Coronary artery (tissue), 2 donors: ENCODE data around the gene KRTAP3-2.
"Not testable (repeated sequence)": the region's sequence is repeated elsewhere in the genome, so short reads cannot be mapped to it uniquely, and the experiment has no call there.

Source experiments
- DNase-seq: peaks from one replicate; pipeline ENCODE4 v3.0.0-alpha.2; 2017; ENCODE audit warnings: low spot score
- H3K27ac ChIP-seq, 2 donors: fragments of 200-600 bp; sonication (generic); one replicate each; pipeline ENCODE4 v1.5.1; 2016 to 2019
- H3K4me3 ChIP-seq: fragments of 200-600 bp; sonication (generic); 2 replicates; pipeline ENCODE4 v1.5.1; 2016; ENCODE audit warnings: mild to moderate bottlenecking, moderate library complexity
- TF ChIP-seq, protein P1 (sequence below): fragments of 200-600 bp; sonication (generic); IDR thresholded peaks from one replicate; pipeline ENCODE4 v1.5.1; 2019; ENCODE audit warnings: antibody characterized with exemption

Gene KRTAP3-2

DNA sequence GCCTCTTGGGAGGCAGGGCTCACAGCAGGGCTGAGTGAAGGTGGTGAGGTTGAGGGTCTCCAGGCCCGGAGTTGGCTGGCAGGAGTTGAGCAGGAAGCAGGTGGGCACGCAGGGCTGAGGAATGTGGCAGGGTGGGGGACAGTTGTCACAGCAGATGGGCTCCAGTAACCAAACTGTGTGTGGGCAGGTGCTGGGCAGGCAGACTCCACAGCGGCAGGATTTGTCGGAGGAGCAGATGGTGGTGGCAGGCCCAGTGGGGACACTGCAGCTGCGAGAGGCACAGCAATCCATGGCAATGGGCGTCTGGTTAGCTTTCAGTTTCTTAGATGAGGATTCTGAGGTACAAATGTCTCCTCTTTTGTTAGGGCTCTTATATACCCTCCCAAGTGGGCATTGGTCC, at the start of gene KRTAP3-2:
TSS of gene KRTAP3-2 (minus strand) at position 344 of the 400 bp plus-strand sequence. CDS start at position 291, 53 bp downstream.
- not testable (repeated sequence) for DNase-seq, H3K4me3 ChIP-seq, H3K27ac ChIP-seq

DNA sequence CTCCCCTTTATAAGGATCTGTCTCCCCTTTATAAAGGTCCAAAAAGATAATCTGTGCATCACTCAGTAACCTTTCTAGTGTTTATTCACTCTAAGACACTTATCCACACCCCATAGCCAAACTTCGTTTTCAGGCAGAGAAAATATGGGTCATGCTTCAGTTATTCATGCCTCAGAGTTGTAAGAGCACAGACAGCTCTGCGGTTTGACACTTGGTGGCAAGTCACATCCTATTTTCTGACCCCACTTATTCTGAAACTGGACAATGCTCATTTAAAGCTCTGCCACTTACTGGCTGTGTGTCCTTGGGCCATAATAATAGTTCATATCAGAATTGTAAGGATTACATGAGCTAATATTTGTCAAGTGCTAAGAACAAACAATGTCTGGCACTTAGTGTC, 49.4 kb upstream of the KRTAP3-2 start:
- TF ChIP-seq, protein P1, sequence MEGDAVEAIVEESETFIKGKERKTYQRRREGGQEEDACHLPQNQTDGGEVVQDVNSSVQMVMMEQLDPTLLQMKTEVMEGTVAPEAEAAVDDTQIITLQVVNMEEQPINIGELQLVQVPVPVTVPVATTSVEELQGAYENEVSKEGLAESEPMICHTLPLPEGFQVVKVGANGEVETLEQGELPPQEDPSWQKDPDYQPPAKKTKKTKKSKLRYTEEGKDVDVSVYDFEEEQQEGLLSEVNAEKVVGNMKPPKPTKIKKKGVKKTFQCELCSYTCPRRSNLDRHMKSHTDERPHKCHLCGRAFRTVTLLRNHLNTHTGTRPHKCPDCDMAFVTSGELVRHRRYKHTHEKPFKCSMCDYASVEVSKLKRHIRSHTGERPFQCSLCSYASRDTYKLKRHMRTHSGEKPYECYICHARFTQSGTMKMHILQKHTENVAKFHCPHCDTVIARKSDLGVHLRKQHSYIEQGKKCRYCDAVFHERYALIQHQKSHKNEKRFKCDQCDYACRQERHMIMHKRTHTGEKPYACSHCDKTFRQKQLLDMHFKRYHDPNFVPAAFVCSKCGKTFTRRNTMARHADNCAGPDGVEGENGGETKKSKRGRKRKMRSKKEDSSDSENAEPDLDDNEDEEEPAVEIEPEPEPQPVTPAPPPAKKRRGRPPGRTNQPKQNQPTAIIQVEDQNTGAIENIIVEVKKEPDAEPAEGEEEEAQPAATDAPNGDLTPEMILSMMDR, result no peak

DNA sequence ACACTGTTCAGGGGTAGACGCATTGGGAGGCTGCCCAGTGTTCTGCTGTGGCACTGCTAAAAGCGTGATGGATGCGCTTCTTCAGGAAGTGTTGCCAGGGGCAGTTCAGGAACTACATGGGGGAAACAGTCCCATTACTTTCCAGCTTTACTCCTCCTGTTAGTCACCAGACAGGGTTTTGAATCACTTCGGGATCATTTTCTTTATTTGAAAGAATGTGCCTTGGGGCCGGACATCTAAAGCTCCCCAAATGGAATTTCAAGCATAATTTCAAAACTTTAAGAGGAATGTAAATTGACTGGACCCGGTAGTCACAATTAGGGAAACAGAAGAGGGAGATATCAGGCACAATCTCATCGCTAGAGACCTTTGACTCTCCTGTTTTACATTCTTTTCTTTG, 48.7 kb upstream of the KRTAP3-2 start:
- no peak overlapping the region for H3K4me3 ChIP-seq
- H3K27ac ChIP-seq, result no peak overlapping the region
- TF ChIP-seq, protein P1, result no peak
- DNase-seq, result no peak

More for the DNA sequence above, 49.4 kb upstream of the KRTAP3-2 start:
- H3K4me3 ChIP-seq, result no peak overlapping the region
- H3K27ac ChIP-seq, result no peak overlapping the region
- no peak for DNase-seq

DNA sequence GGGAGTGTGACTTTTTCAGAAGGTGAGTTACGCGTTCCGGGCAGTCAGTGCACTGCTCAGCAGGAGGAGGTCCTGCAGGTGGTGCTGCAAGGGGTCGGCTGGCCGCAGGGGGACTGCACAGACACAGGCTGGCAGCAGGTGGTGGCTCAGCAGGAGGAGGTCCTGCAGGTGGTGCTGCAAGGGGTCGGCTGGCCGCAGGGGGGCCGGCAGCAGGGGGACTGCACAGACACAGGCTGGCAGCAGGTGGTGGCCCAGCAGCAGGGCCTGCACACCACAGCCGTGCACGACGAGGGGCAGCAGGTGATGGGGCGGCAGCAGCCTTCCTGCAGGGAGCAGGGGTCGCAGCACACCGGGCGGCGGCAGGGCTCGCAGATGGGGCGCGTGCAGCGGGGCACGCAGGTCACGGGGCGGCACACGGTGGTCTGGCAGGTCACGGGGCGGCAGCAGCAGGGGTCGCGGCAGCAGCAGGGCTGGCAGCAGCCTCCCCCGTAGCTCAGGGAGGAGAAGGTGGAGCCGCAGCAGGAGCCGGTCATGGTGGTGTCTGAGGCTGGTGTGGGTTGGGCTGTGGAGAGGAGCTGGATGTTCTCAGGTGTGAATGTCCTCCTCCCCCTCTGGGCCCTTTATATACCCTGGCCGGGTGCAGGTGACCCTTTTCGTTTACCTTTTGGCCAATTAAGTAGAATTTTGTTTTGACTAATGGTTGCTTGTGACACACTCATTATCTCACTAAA, 47.2 kb upstream of the KRTAP3-2 start, which contains the start of gene KRTAP2-1:
TSS of gene KRTAP2-1 (minus strand) at position 582 of the 731 bp plus-strand sequence. CDS start at position 533, 49 bp downstream.
- not testable (repeated sequence) for H3K27ac ChIP-seq, H3K4me3 ChIP-seq, DNase-seq

DNA sequence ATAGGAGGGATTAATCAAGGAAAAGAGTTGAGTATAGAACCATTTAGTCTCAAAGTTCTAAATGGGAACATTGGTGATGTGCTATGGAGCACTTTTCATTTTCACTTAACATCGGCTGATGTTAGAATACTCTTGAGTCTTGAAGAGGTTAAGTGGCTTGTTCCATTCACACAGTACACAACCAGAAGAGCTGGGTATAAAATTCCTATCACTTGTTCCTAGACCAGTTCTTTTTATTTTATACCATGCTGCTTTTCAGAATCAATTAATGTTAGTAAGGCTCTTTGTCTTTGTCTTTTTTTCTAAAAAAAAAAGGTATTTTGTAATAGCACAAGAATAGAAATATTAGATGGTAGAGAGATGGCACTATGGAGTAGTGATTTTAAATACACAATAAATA, 43.2 kb upstream of the KRTAP3-2 start:
- DNase-seq, result no peak
- no peak overlapping the region for H3K27ac ChIP-seq
- TF ChIP-seq, protein P1, result no peak
- H3K4me3 ChIP-seq, result no peak overlapping the region

DNA sequence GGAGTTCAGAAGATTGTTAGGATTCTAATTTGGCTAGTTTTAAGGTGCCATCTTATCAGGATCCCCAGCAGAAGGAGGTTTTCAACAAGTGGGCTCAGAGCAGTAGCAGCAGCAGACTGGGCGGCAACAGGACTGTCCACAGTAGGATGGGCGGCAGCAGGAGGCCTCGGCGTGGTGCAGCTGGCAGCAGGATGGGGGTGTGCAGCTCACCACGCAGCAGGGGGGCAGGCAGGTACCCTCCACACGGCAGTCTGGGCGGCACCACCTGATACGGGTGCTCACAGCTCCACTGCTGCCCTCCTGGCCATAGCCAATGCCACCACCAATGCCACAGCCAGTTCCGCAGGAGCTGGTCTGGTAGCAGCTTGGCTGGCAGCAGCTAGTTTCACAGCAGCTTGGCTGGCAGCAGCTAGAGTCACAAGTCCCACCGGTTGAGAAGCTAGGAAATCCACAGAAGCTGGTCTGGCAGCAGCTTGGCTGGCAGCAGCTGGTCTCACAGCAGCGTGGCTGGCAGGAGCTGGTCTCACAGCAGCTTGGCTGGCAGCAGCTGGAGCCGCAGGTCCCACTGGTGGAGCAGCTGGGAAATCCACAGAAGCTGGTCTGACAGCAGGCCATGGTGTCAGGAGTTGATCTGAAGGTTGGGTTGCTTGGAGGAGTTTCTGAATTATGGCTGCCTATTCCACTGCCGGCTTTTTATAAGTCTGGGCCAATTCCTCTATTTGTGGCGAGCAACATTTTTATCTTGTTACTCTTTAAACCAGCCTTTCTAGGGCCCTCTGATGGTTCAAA, 41.3 kb upstream of the KRTAP3-2 start, which contains the start of gene KRTAP1-1:
TSS of gene KRTAP1-1 (minus strand) at position 668 of the 789 bp plus-strand sequence. CDS start at position 615, 53 bp downstream.
- not testable (repeated sequence) for H3K4me3 ChIP-seq, DNase-seq, H3K27ac ChIP-seq

DNA sequence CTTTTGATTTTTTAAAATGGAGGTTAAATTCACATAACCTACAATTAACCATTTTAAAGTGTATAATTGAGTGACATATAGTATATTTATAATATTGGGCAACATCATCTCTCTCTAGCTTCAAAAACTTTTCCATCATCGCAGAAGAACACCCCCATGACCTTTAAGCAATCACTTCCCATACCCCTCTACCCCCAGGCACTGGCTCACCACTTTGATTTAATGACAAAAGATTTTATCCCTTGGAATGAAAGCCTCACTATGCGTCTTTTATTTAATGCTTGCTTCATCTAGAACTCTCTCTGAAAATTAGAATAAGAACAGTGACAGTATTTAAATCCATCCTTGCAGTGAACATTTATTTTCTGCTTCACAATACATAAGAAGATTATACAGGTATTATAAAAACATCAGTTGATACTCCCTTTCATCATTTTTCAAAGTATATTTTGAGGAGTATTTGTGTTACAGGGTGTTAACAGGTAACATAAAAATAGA, 38.2 kb upstream of the KRTAP3-2 start:
- TF ChIP-seq, protein P1, result no peak
- no peak for DNase-seq
- no peak overlapping the region for H3K27ac ChIP-seq
- no peak overlapping the region for H3K4me3 ChIP-seq

DNA sequence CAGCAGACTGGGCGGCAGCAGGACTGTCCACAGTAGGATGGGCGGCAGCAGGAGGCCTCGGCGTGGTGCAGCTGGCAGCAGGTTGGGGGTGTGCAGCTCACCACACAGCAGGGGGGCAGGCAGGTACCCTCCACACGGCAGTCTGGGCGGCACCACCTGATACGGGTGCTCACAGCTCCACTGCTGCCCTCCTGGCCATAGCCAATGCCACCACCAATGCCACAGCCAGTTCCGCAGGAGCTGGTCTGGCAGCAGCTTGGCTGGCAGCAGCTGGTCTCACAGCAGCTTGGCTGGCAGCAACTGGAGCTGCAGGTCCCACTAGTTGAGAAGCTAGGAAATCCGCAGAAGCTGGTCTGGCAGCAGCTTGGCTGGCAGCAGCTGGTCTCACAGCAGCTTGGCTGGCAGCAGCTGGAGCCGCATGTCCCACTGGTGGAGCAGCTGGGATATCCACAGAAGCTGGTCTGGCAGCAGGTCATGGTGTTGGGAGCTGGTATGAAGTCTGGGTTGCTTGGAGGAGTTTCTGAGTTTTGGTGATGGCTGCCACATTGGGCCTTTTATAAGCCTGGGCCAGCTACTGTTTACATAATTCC, 34.7 kb upstream of the KRTAP3-2 start, which contains the start of gene KRTAP1-3:
TSS of gene KRTAP1-3 (minus strand) at position 529 of the 590 bp plus-strand sequence. CDS start at position 476, 53 bp downstream.
- DNase-seq, H3K27ac ChIP-seq, H3K4me3 ChIP-seq: not testable (repeated sequence)
